NCI-H1930 (cell line): Measurements from ENCODE around the gene ST6GALNAC3.
A peak's percentile ranks its signal among the peaks of the same experiment; 100 is the strongest.
"Not testable (repeated sequence)": the region's sequence is repeated elsewhere in the genome, so short reads cannot be mapped to it uniquely, and the experiment has no call there.

Experiments used
- DNase-seq, 2 experiments: peaks; one replicate each; lab custom pipeline; 2025; lab: John Stamatoyannopoulos, UW

ST6GALNAC3 gene

DNA sequence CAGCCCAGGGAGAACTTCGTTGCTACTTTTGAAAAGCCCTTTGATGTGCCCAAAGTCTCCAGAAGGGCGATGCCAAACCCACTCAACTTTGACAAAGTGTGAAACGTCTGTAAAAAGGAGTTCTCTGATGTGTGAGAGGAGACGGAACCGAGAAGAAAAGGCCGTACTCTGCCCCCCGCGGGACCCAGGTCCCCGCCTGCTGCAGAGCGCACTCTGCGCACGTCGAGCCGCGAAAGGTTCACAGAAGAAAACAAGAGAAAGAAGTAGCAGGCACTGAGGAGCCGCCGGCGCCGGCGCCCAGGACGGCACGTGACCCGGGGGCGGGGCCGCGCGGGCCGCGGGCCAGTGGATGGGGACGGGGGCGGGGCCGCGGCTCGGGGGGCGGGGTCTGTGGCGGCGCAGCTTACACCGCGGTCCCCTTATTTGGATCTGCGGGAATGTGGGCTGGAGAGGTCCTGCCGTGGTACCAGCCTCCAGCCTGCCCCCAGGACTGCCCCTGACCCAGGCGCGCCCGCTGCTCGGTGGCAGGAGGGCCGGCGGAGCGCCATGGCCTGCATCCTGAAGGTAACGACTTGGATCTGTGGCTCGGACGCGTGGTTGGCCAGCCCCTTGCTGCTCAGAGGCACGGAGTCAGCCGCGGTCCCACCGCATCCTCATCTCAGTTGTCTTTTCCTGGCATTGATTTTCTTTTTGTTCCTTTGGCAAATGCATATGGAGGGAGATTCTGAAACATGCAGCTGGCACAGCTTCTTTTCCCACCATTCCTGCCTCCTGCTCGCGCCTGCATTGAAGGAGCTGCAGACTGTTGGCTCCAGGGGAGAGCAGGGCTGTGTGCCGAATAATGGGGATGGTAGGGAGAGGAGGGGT is at the start of gene ST6GALNAC3:
TSS of gene ST6GALNAC3 (plus strand) at position 426 of the 867 bp plus-strand sequence.
- DNase-seq = peak; percentile 43 to 57

DNA sequence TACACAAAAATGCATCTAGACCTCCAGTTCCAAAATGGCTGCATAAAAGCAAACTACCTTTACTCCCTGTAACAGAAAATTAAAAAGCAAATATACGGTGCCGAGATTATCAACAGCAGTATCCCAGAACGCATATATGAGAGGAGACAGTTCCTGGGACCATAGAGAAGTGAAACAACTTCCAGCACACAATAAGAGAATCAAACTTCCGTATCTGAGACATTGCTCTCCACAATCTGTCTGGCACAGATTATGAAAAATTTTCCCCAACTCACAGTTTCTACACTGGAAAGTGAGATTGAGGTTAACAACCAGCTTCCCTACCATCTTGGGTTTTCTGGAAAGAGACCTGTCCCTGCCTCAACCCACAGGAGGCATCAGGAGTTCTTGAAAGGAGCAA is 47.2 kb upstream of the ST6GALNAC3 start:
- no peak for DNase-seq

- no peak for DNase-seq
Measured at GRCh38 chr1:76029331-76029730, 45.2 kb upstream of the ST6GALNAC3 start.

- no peak for DNase-seq
Measured at GRCh38 chr1:76031496-76031895, 43.0 kb upstream of the ST6GALNAC3 start.

GRCh38 chr1:76033800-76034475 is 40.6 kb upstream of the ST6GALNAC3 start:
- DNase-seq = no peak

GRCh38 chr1:76035053-76035452 is 39.5 kb upstream of the ST6GALNAC3 start:
- DNase-seq = no peak

GRCh38 chr1:76037324-76037723 is 37.2 kb upstream of the ST6GALNAC3 start:
- no peak for DNase-seq

DNA sequence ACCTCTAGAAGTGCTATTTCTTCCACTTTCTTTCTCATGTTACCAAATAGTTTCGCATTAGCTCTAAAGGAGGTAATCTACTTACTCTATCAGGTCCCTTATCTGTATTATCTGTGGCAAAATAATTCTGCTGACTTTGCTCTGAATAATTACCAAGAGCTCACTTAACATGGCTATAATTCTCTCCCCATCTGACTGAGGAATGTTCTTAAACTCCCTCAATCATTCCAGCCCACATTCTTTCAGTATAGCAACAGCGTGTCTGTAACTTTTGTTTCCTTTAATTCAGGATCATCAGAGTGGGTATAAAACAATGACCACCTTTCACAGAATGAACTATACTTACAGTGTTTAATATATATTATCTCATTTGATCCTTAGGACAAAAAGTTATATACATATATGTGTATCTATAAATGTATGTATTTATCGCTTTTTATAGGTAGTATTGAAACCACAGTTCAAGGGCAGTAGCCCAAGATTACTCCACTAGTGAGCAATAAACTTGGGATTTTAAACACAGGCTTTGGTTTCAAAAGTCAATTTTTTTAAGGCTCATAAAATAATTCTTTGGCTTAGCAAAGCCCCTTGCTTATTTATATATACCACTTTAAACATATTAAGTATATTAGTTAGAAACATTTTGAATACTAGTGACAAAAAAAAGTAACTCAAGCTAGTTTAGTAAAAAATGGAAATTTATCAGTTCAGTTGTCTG is 36.1 kb upstream of the ST6GALNAC3 start:
- no peak for DNase-seq

DNA sequence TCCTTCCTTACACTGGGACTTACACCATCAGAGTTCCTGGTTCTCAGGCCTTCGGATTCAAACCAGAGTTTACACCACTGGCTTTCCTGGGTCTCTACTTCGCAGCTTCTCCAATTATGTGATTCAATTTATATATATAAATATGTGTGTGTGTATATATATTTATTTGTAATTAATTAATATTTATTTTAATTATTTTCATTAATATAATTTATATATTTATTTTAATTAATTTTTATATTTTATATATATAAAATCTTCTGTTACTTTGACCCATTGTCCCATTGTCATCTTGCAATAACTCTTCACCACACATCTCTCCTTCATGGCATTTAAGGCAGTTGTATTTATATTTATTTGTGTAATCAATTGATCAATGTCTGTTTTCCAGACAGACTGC is 28.4 kb upstream of the ST6GALNAC3 start:
- no peak for DNase-seq

GRCh38 chr1:76048219-76048618 is 26.3 kb upstream of the ST6GALNAC3 start:
- no peak for DNase-seq

GRCh38 chr1:76048926-76049325 is 25.6 kb upstream of the ST6GALNAC3 start:
- DNase-seq = no peak

GRCh38 chr1:76049498-76049897 is 25.0 kb upstream of the ST6GALNAC3 start:
- no peak for DNase-seq

- not testable (repeated sequence) for DNase-seq
Measured at GRCh38 chr1:76050073-76050472, 24.5 kb upstream of the ST6GALNAC3 start.

DNA sequence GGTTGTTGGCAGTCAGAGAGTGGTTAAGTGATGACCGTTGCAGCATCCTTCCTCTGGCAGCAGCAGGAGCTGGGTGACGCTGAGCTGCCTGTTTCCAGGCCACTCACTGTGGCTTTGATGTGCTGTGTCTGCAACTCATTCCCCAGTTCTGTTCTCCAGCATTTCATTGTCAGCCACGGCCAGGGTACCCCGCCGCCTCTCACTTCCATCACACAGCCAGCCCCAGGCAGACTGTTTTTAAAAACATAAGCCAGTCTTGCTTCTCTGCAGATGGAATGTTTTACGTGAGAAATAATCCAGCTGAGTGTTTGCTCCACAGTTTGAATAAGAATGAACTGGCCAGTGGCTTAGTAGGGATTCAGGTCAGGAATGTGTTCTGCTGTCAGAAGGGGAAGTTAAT is 21.5 kb upstream of the ST6GALNAC3 start:
- DNase-seq = no peak

DNA sequence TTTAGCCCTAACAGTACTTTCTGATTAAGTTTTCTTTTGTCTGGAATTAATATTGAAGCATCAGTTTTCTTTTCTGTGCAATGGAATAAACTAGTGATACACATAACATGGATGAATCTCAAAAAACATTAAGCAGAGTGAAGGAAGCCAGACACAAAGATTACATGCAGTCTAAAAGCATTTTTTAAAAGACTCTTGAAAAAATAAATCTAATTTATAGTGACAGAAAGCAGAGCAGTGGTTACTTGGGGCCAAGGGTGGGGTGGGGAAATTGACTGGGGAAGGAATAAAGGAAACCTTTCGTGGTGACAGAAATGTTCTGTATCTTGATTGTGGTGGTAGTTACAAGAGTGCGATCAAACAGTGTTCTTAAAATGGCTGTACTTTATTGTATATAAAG is 20.2 kb upstream of the ST6GALNAC3 start:
- no peak for DNase-seq

- DNase-seq = no peak
Measured at GRCh38 chr1:76055987-76056386, 18.6 kb upstream of the ST6GALNAC3 start.

- peak in 1 of 2 experiments; percentile 13 for DNase-seq
Measured at GRCh38 chr1:76059451-76059850, 15.1 kb upstream of the ST6GALNAC3 start.

- no peak for DNase-seq
Measured at GRCh38 chr1:76065270-76065669, 9.3 kb upstream of the ST6GALNAC3 start.

- no peak for DNase-seq
Measured at GRCh38 chr1:76066394-76066793, 8.2 kb upstream of the ST6GALNAC3 start.

DNA sequence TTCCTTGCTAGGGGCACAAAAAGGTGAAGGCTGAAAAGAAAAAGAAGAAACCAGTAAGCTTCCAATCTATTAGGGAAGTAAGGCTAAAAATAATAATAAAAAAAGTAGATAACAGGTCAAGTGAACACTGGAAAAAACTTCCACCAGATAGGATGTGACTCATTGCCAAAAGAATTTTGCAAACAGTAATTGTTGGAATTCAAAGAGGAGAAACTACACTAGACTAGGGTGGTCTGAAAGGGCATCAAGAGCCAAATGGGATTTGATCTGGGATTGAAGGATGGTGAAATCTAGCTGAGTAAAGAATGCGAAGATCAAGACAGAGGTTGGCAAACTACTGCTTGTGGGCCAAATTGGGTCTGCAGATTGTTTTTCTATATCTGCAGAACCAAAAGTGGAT is 6.0 kb upstream of the ST6GALNAC3 start:
- no peak for DNase-seq

DNA sequence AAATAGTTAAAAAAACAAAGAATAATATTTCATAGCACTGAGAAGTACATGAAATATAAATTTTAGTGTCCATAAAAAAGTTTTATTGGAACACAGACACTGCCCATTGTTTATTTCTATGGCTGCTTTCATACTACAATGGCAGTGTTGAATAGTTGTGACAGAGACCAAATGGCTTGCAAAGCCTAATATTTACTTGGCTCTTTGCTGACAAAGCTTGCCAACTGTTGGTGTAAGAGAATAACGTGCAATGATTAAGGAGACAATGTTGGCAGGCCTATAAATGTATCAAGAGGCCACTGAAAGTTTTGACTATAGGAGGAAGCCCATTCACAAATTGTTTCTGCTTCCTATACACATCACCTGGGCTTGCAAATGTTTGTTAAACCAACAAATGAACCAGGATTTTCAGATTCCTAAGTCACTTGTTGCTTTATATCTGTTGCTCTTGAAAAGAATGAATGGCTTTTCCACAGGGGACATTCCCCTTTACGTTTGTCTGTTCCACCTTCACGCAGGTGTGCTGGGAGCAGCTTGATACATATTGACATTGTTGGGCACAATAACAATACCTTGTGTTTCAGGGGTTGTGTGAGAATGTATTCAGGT is 5.5 kb upstream of the ST6GALNAC3 start:
- DNase-seq = peak; percentile 71 to 80

GRCh38 chr1:76070538-76070937 is 4.0 kb upstream of the ST6GALNAC3 start:
- DNase-seq = no peak
